Natural killer cell (primary cell): ENCODE data around the gene CEP68. TPM values are rescaled to one million over a fixed set of nuclear protein-coding genes. Genes with fewer than 3 reads are reported as not detected.

Experiments used
- ATAC-seq, 3 donors: fragments of 150-1000 bp in 2 of 3; fragments of 200-7000 bp in 1 of 3; cut with Tn5 transposase; 1 replicate in 1 of 3; 2 replicates in 2 of 3; pipeline ENCODE4 v1.10.0; 2021; ENCODE audit warnings: mild to moderate bottlenecking in 2 of 3, moderate library complexity in 2 of 3
- DNase-seq, 2 donors: peaks; one replicate each; pipeline versions ENCODE4 v3.0.0 to v3.0.0-alpha.2; 2013 to 2021; ENCODE audit warnings: mixed read lengths in 1 of 2
- H3K27ac ChIP-seq: one replicate; pipeline ENCODE4 v1.5.1; 2013; ENCODE audit warnings: mild to moderate bottlenecking, low read length
- H3K27me3 ChIP-seq: one replicate; pipeline ENCODE4 v1.6.1; 2013; ENCODE audit warnings: low read length; ENCODE audit not compliant: control insufficient read depth, insufficient read depth
- H3K36me3 ChIP-seq: one replicate; pipeline ENCODE4 v1.6.1; 2013; ENCODE audit warnings: low read length; ENCODE audit not compliant: control insufficient read depth, insufficient read depth
- H3K4me1 ChIP-seq: one replicate; pipeline ENCODE4 v1.6.1; 2013; ENCODE audit warnings: low read length; ENCODE audit not compliant: control insufficient read depth, insufficient read depth
- H3K4me3 ChIP-seq: one replicate; pipeline ENCODE4 v1.5.1; 2013; ENCODE audit warnings: low read length
- H3K9me3 ChIP-seq: one replicate; pipeline ENCODE4 v1.6.1; 2013; ENCODE audit warnings: low read length; ENCODE audit not compliant: control insufficient read depth, insufficient read depth
- H3K27ac Mint-ChIP-seq, 2 donors: one replicate each; pipeline ENCODE4 v1.8.0; 2022; ENCODE audit warnings: mild to moderate bottlenecking in 2 of 2, mixed read lengths in 2 of 2, moderate library complexity in 1 of 2
- H3K27me3 Mint-ChIP-seq, 2 donors: one replicate each; pipeline ENCODE4 v1.8.0; 2022; ENCODE audit warnings: low read depth in 2 of 2, mixed read lengths in 2 of 2
- H3K36me3 Mint-ChIP-seq: one replicate; pipeline ENCODE4 v1.8.0; 2022; ENCODE audit warnings: mixed read lengths
- H3K4me1 Mint-ChIP-seq, 2 donors: one replicate each; pipeline ENCODE4 v1.8.0; 2022; ENCODE audit warnings: mixed read lengths in 2 of 2
- H3K4me3 Mint-ChIP-seq: one replicate; pipeline ENCODE4 v1.8.0; 2022; ENCODE audit warnings: mild to moderate bottlenecking, moderate library complexity, mixed read lengths
- H3K9me3 Mint-ChIP-seq, 2 donors: one replicate each; pipeline ENCODE4 v1.8.0; 2022; ENCODE audit warnings: mixed read lengths in 2 of 2
- CTCF ChIP-seq: fragments of 200-600 bp; IDR thresholded peaks from one replicate; pipeline ENCODE4 v1.8.0; 2022; ENCODE audit warnings: antibody characterized with exemption
- WGBS: methylation state at CpG from one replicate; pipeline ENCODE4 v1.1.7; 2013; ENCODE audit warnings: missing lambda C conversion rate; ENCODE audit not compliant: insufficient coverage; 5-methylcytosine and 5-hydroxymethylcytosine counted together
- intact Hi-C: fragments of 100-400 bp; cut with micrococcal nuclease; formaldehyde crosslinking; loops from one replicate; pipeline ENCODE4 v1.14.2; 2022
- total RNA-seq, 4 donors: library from RNA; stranded (reverse); fragments of 120-200 nt in 1 of 4; gene quantifications; one replicate each; pipeline versions ENCODE4 v1.2.3 to v1.2.4, GENCODE V29; 2013 to 2022

CEP68 gene
- 1 to 10 TPM; 5.6 to 8.3 (median 5.8) TPM for total RNA-seq
- 14.4 TPM for total RNA-seq (2013)

GRCh38 chr2:65056215-65057053, at the start of gene CEP68:
CEP68 (plus strand) TSS chr2:65056416; CDS start chr2:65069445, 13,029 bp downstream.
- no peaks in the 10 kb centered on the region for H3K36me3 ChIP-seq
- no peaks in the 10 kb centered on the region for H3K9me3 ChIP-seq
- ATAC-seq (peak; percentile 95 to 99 (median 95)), DNase-seq (peak; percentile 59 to 95)
- Mint-ChIP-seq H3K4me1 (peaks cover 30 to 36% of the 10 kb centered on the region in 2 donors), H3K36me3 (no peaks in the 10 kb centered on the region), H3K27ac (peak within 1 kb of the TSS; percentile 86 to 93), H3K9me3 (no peaks in the 10 kb centered on the region), H3K4me3 (peak within 1 kb of the TSS; percentile 97), H3K27me3 (no peaks in the 10 kb centered on the region)
- intact Hi-C loops: loop anchor here (2.0 to 10.0 kb wide), 3 partner anchors 74 to 412 kb away; partner anchors contain the start of gene RAB1A
- peaks cover 35% of the 10 kb centered on the region for H3K4me1 ChIP-seq
- no peak for TF ChIP-seq CTCF
- H3K27me3 ChIP-seq: no peaks in the 10 kb centered on the region
- WGBS: under 1% methylated on average over 99 of the region's 99 CpGs
- H3K4me3 ChIP-seq: peak within 1 kb of the TSS; percentile 71
- peak within 1 kb of the TSS; percentile 68 for H3K27ac ChIP-seq

- H3K9me3 ChIP-seq: no peaks in the 10 kb centered on the region
- H3K27me3 Mint-ChIP-seq: no peaks in the 10 kb centered on the region
- H3K9me3 Mint-ChIP-seq: no peaks in the 10 kb centered on the region
- no peak for TF ChIP-seq CTCF
- H3K36me3 Mint-ChIP-seq: no peaks in the 10 kb centered on the region
- H3K27ac ChIP-seq: no peak overlapping the region
- H3K4me3 Mint-ChIP-seq: no peak overlapping the region
- H3K36me3 ChIP-seq: peaks cover 7% of the 10 kb centered on the region
- H3K27ac Mint-ChIP-seq: no peak overlapping the region
- H3K27me3 ChIP-seq: no peaks in the 10 kb centered on the region
- no peak overlapping the region for H3K4me3 ChIP-seq
- no peak for DNase-seq
- H3K4me1 Mint-ChIP-seq: peaks cover 15 to 16% of the 10 kb centered on the region in 2 donors
- no peak for ATAC-seq
- intact Hi-C loops: no loop called here
- H3K4me1 ChIP-seq: peaks cover 17% of the 10 kb centered on the region
- no CpG with 5 or more reads among the region's 1 CpG for WGBS
These were observed 42.4 kb upstream of the CEP68 start for GRCh38 chr2:65013776-65014175.

GRCh38 chr2:65015731-65016130, 40.5 kb upstream of the CEP68 start:
- no peaks in the 10 kb centered on the region for H3K9me3 Mint-ChIP-seq
- WGBS: 100% methylated on average over 5 of the region's 5 CpGs
- Histone ChIP-seq H3K36me3 (peaks cover 13% of the 10 kb centered on the region), H3K4me3 (no peak overlapping the region), H3K27me3 (no peaks in the 10 kb centered on the region), H3K4me1 (peaks cover 25% of the 10 kb centered on the region), H3K9me3 (no peaks in the 10 kb centered on the region), H3K27ac (no peak overlapping the region)
- DNase-seq (no peak), ATAC-seq (no peak)
- intact Hi-C loops: no loop called here
- H3K4me1 Mint-ChIP-seq: peaks cover 22 to 23% of the 10 kb centered on the region in 2 donors
- H3K4me3 Mint-ChIP-seq: no peak overlapping the region
- H3K36me3 Mint-ChIP-seq: no peaks in the 10 kb centered on the region
- no peak for TF ChIP-seq CTCF
- H3K27me3 Mint-ChIP-seq: no peaks in the 10 kb centered on the region
- H3K27ac Mint-ChIP-seq: no peak overlapping the region
